Nephron (organoid): Measurements from ENCODE around the gene AR.
"Not testable (repeated sequence)": the region's sequence is repeated elsewhere in the genome, so short reads cannot be mapped to it uniquely, and the experiment has no call there.

Source experiments
- H3K27ac Mint-ChIP-seq, 3 experiments: 2 replicates each; pipeline ENCODE4 v1.8.0; 2020; ENCODE audit warnings: mixed read lengths in 3 of 3, mild to moderate bottlenecking in 2 of 3, moderate library complexity in 1 of 3
- H3K27me3 Mint-ChIP-seq: 2 replicates; pipeline ENCODE4 v1.8.0; 2021; ENCODE audit warnings: low read depth, mild to moderate bottlenecking, moderate library complexity, mixed read lengths
- H3K36me3 Mint-ChIP-seq: 2 replicates; pipeline ENCODE4 v1.8.0; 2020; ENCODE audit warnings: low read depth, mixed read lengths
- H3K4me1 Mint-ChIP-seq: 2 replicates; pipeline ENCODE4 v1.8.0; 2020; ENCODE audit warnings: mixed read lengths
- H3K4me3 Mint-ChIP-seq, 3 experiments: 2 replicates each; pipeline ENCODE4 v1.8.0; 2020; ENCODE audit warnings: mild to moderate bottlenecking in 3 of 3, mixed read lengths in 3 of 3, moderate library complexity in 2 of 3
- H3K9me3 Mint-ChIP-seq: 2 replicates; pipeline ENCODE4 v1.8.0; 2020; ENCODE audit warnings: mixed read lengths
- CTCF ChIP-seq, 3 experiments: fragments of 200-600 bp; sonication (generic); IDR thresholded peaks; one replicate each; pipeline ENCODE4 v1.5.0; 2021; ENCODE audit warnings: antibody characterized with exemption in 3 of 3; ENCODE audit not compliant: unreplicated experiment in 3 of 3

Gene AR

GRCh38 chrX:67648361-67648760 lies 104.5 kb downstream of the AR start:
- TF ChIP-seq CTCF (IDR thresholded peaks at IDR 0.05; ENCODE audit: unreplicated experiment in 3 of 3) = no peak
- Mint-ChIP-seq H3K4me3 (no peak overlapping the region), H3K4me1 (no peaks in the 10 kb centered on the region), H3K27ac (no peak overlapping the region), H3K9me3 (peaks cover 2% of the 10 kb centered on the region), H3K27me3 (no peaks in the 10 kb centered on the region), H3K36me3 (no peaks in the 10 kb centered on the region)

GRCh38 chrX:67651437-67652142 lies 107.8 kb downstream of the AR start:
- Mint-ChIP-seq H3K4me3 (no peak overlapping the region), H3K9me3 (no peaks in the 10 kb centered on the region), H3K27ac (no peak overlapping the region)

GRCh38 chrX:67652543-67652942 lies 108.7 kb downstream of the AR start:
- Mint-ChIP-seq H3K36me3 (no peaks in the 10 kb centered on the region), H3K4me3 (no peak overlapping the region), H3K9me3 (no peaks in the 10 kb centered on the region), H3K27me3 (no peaks in the 10 kb centered on the region), H3K4me1 (no peaks in the 10 kb centered on the region), H3K27ac (no peak overlapping the region)
- TF ChIP-seq CTCF (IDR thresholded peaks at IDR 0.05; ENCODE audit: unreplicated experiment in 3 of 3) = no peak

More at GRCh38 chrX:67651437-67652142, 107.8 kb downstream of the AR start:
- no peak for TF ChIP-seq CTCF (IDR thresholded peaks at IDR 0.05; ENCODE audit: unreplicated experiment in 3 of 3)
- Mint-ChIP-seq H3K36me3 (no peaks in the 10 kb centered on the region), H3K4me1 (no peaks in the 10 kb centered on the region), H3K27me3 (no peaks in the 10 kb centered on the region)

- Mint-ChIP-seq H3K9me3 (peaks cover 8% of the 10 kb centered on the region), H3K27ac (no peak overlapping the region), H3K4me1 (no peaks in the 10 kb centered on the region), H3K4me3 (no peak overlapping the region), H3K36me3 (no peaks in the 10 kb centered on the region), H3K27me3 (no peaks in the 10 kb centered on the region)
- TF ChIP-seq CTCF (IDR thresholded peaks at IDR 0.05; ENCODE audit: unreplicated experiment in 3 of 3) = no peak
Measured at GRCh38 chrX:67654301-67654700, 110.5 kb downstream of the AR start.

- Mint-ChIP-seq H3K27me3 (no peaks in the 10 kb centered on the region), H3K27ac (no peak overlapping the region), H3K4me1 (no peaks in the 10 kb centered on the region), H3K36me3 (no peaks in the 10 kb centered on the region), H3K4me3 (no peak overlapping the region), H3K9me3 (peaks cover 49% of the 10 kb centered on the region)
- TF ChIP-seq CTCF (IDR thresholded peaks at IDR 0.05; ENCODE audit: unreplicated experiment in 3 of 3) = no peak
Measured at GRCh38 chrX:67665583-67665982, 121.8 kb downstream of the AR start.

- not testable (repeated sequence) for H3K27ac Mint-ChIP-seq, H3K4me1 Mint-ChIP-seq, H3K27me3 Mint-ChIP-seq
Measured at GRCh38 chrX:67670717-67671116, 126.9 kb downstream of the AR start.

More at GRCh38 chrX:67670717-67671116, 126.9 kb downstream of the AR start:
- H3K36me3 Mint-ChIP-seq, H3K4me3 Mint-ChIP-seq: not testable (repeated sequence)
- H3K9me3 Mint-ChIP-seq = peaks cover 30% of the 10 kb centered on the region
